ENCODE results near the gene CLIP4.

CLIP4 gene

GRCh38 chr2:29224693-29225551 is 109.7 kb downstream of the CLIP4 start:
- Histone ChIP-seq H3K27ac (ENCODE audit: poor library complexity, severe bottlenecking) (no peak overlapping the region), H3K4me3 (ENCODE audit: severe bottlenecking) (no peak overlapping the region), H3K27me3 (ENCODE audit: insufficient read depth, poor library complexity, severe bottlenecking) (no peaks in the 10 kb centered on the region), H3K36me3 (ENCODE audit: low read depth) (no peaks in the 10 kb centered on the region), H3K9me3 (ENCODE audit: severe bottlenecking) (no peaks in the 10 kb centered on the region), H3K4me1 (ENCODE audit: insufficient read depth, poor library complexity, severe bottlenecking) (peaks cover 14% of the 10 kb centered on the region)
- ATAC-seq (ENCODE audit: low read depth) (no peak), DNase-seq (ENCODE audit: low spot score) (no peak)
- TF ChIP-seq CTCF (IDR thresholded peaks at IDR 0.05; ENCODE audit: poor library complexity, severe bottlenecking) = no peak

GRCh38 chr2:29225814-29226213 is 110.6 kb downstream of the CLIP4 start:
- Histone ChIP-seq H3K4me1 (ENCODE audit: insufficient read depth, poor library complexity, severe bottlenecking) (peaks cover 14% of the 10 kb centered on the region), H3K4me3 (ENCODE audit: severe bottlenecking) (no peak overlapping the region), H3K27ac (ENCODE audit: poor library complexity, severe bottlenecking) (no peak overlapping the region), H3K36me3 (ENCODE audit: low read depth) (no peaks in the 10 kb centered on the region), H3K27me3 (ENCODE audit: insufficient read depth, poor library complexity, severe bottlenecking) (no peaks in the 10 kb centered on the region), H3K9me3 (ENCODE audit: severe bottlenecking) (no peaks in the 10 kb centered on the region)
- ATAC-seq (ENCODE audit: low read depth) (no peak), DNase-seq (ENCODE audit: low spot score) (no peak)
- TF ChIP-seq CTCF (IDR thresholded peaks at IDR 0.05; ENCODE audit: poor library complexity, severe bottlenecking) = no peak

- no peak for TF ChIP-seq CTCF (IDR thresholded peaks at IDR 0.05; ENCODE audit: poor library complexity, severe bottlenecking)
- Histone ChIP-seq H3K27me3 (ENCODE audit: insufficient read depth, poor library complexity, severe bottlenecking) (no peaks in the 10 kb centered on the region), H3K9me3 (ENCODE audit: severe bottlenecking) (no peaks in the 10 kb centered on the region), H3K27ac (ENCODE audit: poor library complexity, severe bottlenecking) (no peak overlapping the region), H3K36me3 (ENCODE audit: low read depth) (no peaks in the 10 kb centered on the region), H3K4me3 (ENCODE audit: severe bottlenecking) (no peak overlapping the region), H3K4me1 (ENCODE audit: insufficient read depth, poor library complexity, severe bottlenecking) (peaks cover 14% of the 10 kb centered on the region)
- DNase-seq (ENCODE audit: low spot score) (no peak), ATAC-seq (ENCODE audit: low read depth) (no peak)
Measured at GRCh38 chr2:29226375-29226774, 111.2 kb downstream of the CLIP4 start.

- Histone ChIP-seq H3K4me1 (ENCODE audit: insufficient read depth, poor library complexity, severe bottlenecking) (peaks cover 14% of the 10 kb centered on the region), H3K27me3 (ENCODE audit: insufficient read depth, poor library complexity, severe bottlenecking) (no peaks in the 10 kb centered on the region), H3K9me3 (ENCODE audit: severe bottlenecking) (no peaks in the 10 kb centered on the region), H3K36me3 (ENCODE audit: low read depth) (no peaks in the 10 kb centered on the region), H3K4me3 (ENCODE audit: severe bottlenecking) (no peak overlapping the region), H3K27ac (ENCODE audit: poor library complexity, severe bottlenecking) (no peak overlapping the region)
- ATAC-seq (ENCODE audit: low read depth) (no peak), DNase-seq (ENCODE audit: low spot score) (no peak)
- no peak for TF ChIP-seq CTCF (IDR thresholded peaks at IDR 0.05; ENCODE audit: poor library complexity, severe bottlenecking)
Measured at GRCh38 chr2:29226808-29227207, 111.6 kb downstream of the CLIP4 start.
